ENCODE data around the gene UQCC2.

The UQCC2 gene

DNA sequence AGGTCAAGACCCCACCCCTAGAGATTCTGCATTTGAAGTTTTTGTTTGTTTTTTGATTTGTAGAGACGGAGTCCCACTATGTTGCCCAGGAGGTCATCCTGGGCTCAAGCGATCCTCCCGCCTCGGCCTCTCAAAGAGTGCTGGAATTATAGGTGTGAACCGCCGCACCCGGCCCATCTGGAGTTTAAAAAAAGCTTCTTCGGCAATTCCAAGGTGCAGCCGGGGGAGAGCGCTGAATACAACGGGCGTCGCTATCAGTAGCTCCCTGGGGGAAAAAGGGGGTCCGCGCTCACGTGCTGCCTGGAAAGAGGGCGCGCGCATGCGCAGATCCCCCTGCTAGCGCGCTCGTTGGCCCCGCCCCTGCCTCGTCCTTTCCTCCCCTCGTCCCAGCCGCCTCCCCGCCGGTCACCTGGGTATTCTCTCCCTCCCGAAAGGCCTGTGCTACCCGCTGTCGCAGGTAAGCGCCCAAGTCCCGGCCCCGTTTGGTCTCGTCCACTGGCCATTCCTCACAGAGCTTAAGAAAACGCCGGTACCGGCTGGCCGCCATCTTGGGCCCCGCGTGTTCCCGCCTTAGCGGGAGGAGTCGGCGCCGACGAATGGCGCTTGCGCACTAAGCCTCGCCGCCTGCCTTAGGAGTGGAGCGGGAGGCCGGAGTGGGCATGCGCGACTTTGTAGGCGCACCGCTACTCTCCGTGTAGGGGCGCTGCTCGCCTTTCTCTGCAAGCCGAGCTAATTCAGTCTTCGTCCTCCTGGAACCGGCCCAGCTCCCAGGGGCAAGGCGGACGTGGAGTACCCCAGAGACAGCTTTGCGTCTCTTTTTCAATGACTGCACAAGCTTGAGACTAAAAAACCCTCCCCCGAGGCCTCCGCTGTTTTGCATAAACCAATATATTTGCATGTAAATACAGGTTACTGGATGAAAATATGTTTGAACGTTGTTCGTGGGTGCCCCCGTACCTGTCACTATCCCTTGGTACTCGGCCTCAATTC lies at the start of gene UQCC2:
TSS of gene UQCC2 (minus strand) at position 561 of the 990 bp plus-strand sequence. CDS start at position 547, 14 bp downstream.
- DNase-seq, result peak; percentile 94

DNA sequence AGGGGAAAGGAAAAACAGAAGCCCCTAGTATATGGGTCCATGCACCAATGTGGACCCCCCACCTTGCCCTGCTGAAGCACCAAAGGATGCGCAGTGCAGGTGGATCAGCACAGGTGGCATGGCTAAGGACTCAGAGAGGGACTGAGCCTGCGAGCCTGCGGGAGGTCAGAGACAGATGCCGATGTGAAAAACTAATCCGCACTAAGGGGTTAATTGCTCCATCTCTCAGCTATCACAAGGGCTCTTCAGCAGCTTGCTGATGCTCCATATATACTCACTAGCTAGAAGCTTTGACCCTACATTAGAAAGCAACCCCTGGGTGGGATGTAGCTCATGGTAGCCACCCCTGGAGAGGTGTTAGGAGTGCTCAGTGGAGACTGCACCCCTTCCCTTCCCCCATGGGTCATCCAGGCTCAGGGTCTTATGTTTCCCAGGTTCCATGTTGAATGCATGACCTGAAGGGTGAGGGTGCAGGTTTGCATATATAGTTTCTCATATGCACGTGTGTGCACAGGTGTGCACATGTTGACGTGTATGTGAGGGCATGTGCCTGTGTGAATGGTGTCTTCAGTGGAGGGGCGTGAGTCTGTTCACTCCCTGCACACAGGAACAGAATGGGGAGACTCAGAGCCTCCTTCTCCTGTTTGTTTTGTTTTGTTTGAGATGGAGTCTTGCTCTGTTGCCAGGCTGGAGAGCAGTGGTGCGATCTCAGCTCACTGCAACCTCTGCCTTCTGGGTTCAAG lies 48.6 kb upstream of the UQCC2 start:
- DNase-seq, result no peak

DNA sequence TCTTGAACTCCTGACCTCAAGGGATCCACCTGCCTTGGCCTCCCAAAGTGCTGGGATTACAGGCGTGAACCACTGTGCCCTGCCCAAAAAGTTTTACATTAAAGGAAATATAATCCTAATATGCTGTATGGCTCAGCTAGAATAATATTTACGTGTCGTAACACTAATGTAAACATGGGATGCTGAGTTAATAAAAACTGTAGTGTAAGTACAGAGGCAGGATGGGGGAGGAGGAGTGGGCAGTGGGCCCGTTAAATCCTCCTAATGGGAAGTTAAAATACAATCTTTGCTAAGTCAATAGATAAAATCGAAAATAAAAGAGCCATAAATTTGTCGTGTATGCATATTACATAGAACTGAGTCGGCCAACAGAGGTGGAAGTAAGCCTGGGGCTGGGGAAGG lies 47.3 kb upstream of the UQCC2 start:
- no peak for DNase-seq

DNA sequence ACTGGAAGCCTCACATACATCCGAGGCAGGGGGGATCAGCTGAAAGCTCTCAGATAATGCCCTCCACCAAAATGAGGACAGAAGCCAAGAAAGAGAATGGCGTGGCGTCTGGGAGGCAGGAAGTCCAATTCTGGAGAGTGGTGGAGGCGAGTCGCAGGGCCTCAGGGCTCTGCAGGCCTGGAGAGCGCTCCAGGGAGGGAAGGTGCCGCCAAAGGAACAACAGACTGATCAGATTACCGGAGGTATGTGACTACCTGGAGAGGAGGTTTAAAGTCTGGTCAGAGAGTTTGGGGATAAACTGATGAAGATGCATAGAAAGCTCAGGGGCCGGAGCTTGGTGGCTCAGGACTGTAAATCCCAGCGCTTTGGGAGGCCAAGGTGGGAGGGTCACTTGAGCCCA lies 46.4 kb upstream of the UQCC2 start:
- no peak for DNase-seq

DNA sequence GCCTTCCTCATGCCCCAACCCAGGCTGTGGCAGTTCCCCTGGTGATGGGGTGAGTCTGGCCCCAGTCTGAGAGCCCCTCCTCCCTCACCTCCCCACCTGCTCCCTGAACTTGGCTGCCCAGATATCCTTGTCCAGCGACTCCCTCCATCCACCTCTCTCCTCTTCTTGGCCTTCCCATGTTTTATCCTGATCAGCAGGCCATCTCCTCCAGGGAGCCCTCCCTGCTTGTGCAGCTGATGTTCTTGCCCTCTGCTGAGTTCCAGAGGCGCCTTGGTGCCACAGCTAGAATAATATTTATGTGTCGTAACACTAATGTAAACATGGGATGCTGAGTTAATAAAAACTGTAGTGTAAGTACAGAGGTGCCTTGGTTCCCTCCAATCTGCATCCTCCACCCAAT lies 45.6 kb upstream of the UQCC2 start:
- no peak for DNase-seq

DNA sequence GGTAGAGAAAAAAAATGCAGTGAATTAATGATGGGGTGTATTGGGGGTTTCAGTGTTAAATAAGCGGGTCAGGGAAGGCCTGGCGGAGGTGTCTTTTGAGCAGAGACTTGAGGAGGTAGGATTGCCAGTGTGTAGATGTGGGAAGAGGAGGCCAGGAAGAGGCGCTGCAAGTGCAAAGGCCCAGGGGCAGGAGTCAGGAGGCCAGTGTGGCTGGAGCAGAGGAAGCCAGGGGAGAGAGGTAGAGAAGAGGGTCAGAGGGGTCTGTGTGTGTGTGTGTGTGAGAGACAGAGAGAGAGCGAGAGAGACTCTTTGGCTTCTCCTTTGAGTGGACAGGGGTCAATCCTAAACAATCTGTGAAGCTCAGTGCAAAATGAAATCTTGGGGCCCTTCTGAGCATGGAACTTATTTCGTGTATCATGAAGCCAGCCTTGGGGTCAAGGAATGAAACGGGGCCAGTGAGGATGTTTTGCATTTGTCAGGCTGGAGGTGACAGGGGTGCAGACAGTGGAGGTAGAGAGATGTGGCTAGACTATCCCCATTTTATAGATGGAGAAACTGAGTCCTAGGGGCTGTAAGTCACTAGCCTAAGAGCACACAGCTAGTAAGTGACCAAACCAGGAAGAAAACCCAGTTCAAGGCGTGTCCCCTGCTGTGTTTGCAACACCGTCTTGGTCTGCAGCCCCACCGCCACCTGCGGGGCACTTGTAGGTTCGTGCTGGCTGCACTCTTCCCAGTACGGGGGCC lies 44.9 kb upstream of the UQCC2 start:
- no peak for DNase-seq

DNA sequence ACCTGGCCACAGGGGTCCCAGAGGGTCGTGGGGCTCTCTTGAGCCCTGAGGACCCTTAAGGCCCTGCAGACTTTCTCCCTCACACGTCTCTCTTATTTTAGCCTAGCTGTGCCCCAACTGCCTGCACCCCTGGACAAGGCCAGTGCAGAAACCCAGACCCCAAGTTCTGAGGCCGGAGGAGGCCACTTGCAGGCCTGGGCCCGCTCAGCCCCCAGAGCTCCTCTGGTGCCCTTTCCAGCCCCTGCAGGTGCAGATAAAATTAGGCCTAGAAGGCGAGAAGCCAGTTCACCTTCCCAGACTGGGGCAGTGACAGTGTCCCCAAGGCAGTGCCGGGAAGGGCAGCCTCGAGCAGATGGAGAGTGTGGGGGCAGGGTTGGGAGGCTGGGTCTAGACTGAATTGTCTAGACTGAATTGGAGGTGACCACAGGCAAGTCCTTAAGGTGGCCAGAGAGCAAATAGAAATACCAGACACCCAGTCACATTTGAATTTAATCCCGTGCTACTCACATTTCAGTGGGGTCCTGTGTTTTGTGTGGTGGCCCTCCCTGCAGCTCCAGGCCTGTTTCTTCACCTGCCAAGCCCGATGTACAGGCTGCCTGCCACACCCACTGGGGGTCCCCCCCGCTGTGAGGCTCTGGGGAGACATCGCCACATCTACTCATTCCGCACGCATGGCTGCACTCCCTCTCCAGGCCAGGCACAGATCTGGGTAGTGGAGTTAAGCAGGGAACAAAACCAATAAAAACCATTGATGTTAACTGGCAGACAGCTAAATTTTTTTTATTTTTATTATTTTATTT lies 43.8 kb upstream of the UQCC2 start:
- DNase-seq, result no peak

DNA sequence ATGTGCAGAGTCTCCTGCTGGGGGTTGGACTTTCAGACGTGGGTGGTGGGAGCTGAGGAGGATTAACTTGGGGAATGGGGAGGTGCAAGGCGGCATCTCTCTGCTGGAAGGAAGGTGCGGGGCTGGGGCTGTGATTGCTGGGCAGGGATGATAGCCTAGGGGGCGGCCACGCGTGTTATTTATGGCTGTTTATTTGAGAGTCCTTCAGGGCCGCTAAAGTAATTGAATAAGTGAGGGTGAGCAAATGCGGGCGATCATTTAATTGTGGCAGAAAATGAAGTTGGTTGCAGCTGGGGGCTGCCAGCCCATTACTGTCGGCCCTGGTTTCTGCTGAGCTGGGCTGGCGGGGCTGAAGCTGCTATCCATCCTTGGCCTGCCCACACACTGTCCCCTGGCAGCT lies 42.7 kb upstream of the UQCC2 start:
- DNase-seq, result no peak

DNA sequence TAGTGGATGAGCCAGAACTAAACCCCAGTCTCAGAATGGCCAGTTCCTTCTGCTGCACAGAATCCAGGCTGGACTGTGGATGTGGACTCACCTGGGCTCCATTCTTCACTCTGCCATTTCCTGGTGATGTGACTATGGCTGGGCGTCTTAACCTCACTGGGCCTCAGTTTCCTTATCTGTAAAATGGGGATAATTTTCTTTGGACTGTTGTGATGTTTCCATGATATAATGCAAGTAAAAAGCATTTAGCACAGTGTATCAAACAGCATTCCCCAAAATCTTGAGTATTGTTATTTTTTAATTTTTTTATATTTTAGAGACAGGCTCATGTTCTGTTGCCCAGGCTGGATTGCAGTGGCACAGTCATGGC lies 41.1 kb upstream of the UQCC2 start:
- DNase-seq, result no peak

DNA sequence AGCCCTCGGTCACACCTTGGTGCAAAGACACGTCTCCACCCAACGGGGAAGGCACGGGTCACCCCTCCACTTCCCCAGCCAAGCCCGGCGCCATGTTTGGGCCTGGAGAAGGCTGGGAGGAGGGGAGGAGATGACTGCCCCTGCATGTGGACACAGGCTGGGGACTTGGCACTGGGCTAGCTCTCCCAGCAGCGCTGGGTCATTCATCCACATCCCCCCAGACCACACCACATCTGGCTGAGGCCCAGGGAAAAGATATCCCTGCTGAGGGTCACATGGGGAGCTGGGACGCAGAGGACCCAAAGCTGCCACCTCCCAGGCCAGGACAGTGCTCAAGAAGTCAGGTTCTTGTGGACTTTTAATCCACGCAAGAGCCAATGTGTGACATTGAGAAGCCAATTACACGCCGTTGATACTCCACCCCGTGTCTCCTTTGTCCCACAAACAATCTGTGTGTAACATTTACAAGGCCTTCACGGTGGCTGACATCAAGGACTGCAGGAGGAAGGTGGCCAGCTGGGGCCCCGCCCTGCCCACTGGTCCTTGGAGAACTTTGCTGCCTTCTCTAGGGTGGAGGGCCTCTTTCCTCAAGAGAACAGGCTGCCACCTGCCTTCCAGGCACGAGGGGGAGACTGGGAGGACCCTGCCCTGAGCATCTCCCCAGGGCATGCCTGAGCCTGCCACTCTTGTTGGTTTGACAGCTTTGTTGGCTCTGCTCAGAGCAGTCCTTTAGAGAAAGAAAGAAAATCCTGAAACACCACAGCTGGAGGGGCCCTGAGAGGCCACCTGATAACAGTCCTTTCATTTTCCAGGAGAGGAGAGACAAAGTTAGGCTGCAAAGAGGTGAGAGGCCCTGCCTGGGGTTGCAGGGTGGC lies 40.5 kb upstream of the UQCC2 start:
- DNase-seq, result no peak

DNA sequence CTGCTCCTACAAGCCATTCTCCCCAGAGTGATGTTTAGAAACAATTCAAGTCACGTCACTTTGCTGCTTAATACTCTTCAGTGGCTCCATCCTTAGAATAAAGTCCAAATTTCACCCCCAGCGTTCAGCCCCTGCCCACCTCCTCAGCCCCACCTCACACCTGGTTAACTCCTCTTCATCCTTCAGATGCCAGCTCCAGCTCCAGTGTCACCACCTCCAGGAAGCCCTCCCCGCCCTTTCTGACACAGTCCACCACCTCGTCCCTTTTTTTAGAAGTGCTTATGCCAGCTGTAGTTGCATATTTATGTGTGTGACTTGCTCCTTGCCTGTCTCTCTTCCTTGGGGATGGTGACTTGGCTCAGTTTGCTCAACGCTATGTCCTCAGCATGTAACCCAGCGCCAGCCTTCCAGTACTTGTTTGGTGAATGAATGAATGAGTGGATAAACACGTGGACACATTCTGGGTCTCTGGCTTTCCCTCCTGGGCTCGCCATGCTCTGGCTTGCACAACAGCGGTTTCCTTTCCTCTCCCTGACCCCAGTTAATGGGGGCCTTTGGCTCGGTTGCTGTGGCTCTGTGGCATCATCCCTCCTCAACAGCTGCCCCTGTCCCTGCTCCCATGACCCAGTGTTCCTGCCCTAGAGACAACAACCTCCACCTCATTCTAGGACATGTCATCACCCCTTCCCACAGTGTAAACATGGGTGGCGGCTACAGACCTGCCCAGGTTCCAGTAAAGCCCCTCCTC lies 38.9 kb upstream of the UQCC2 start:
- no peak for DNase-seq

DNA sequence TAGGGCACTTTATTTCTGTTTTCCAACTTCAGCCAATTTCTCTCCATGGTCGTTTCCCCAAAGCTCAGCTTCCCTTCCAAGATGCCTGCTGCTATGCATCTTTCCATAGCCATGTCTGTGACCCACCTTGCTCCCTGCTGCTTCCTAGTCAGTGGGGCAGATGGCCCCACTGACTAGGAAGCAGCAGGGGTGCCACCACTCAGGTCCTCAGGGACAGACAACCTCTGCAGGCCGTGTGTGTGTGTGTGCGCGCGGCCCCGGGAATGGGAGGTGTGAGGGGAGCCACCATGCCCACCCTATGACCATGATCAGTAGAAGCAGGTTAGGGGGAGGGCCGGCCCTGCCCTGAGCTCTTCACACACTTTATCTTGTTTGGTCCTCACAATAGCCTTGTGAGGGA lies 37.9 kb upstream of the UQCC2 start:
- DNase-seq, result no peak

DNA sequence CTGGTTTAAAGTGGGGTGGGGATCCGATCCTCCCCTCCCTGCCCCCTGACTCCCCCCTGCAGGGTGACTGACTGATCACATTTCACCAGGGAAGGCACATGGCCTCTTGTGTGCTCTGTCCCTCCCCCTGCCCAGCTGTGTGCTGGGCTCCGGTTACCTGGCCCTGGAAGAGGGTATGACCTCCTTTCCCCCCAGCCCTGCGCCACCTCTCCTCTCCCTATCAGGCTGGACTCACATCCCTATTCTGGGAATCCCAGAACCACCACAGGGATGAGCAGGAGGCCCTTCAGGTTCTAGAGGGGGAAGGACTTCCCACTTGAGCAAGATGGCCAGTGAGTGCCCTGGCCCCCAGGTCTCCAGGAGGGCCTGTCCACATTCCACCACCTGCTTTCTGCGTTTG lies 37.3 kb upstream of the UQCC2 start:
- DNase-seq, result no peak

DNA sequence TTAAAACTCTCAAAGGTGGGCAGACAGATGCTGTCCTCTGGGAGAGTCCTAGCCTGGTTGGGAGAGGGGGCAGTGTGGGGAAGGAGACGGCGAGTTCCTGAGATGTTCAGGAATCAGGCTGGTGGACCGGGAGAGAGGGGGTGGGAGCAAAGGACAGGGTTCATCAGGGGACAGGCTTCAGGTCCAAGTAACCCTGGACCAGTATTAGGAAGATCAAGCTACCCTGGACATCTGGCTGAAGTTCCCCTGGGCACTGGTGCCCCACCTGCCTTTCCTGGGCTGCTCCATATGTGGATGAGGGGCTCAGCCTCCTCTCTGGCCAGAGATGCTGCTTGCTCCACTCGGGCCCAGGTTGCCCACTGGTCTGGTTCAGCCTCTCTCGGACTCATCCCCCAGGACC lies 36.3 kb upstream of the UQCC2 start:
- DNase-seq, result no peak

DNA sequence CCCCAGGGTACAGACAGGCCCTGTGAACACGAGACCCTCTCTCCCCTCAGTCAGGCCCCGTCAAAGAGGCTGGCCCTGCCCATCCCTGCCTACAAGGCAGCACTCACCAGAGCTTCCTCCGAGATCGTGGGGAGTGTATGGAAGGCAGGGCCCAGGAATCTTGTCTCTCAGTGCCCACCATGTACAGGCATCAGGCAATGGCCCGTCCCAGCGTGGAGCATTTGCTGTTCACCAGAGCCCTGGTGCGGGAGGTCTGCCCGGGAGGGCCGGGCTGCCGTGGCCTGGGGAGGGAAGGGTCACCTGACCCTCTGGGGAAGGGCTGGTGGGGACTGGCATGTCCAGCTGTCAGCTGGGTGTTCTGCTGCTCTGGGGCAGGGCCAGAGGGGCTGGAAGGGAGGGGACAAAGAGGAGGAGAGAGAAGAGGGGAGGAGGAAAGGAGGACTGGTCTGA lies 35.2 kb upstream of the UQCC2 start, which contains the start of gene IP6K3:
TSS of gene IP6K3 (minus strand) at position 255 of the 450 bp plus-strand sequence. CDS start 11,429 bp downstream, outside the sequence.
- DNase-seq, result no peak

DNA sequence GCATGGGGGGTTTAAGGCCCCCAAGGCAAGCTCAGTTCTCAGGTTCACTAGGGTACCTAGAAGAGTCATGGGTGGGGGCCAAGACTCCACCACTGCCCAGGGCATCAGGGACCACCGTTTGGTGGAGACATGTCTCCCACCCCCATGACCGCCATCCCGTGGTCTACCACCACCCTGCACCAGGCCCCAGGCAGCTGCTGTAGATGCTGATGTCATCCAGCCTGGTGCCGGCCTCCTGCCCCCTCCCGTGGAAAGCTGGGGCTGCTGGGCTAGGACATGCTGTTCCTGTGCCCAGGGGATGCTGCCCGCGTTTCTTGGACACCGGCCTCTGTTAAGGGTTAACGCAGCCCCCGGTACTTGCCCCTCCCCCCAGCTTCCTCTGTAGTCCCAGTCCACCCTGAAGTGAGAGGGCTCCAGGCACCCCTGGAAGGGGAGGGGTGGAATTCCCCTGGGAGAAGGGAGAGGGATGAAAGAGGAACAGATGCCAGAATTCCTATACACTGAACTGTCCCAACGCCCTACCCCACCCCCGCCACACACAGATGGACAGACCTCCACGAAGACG lies 34.6 kb upstream of the UQCC2 start:
- no peak for DNase-seq

DNA sequence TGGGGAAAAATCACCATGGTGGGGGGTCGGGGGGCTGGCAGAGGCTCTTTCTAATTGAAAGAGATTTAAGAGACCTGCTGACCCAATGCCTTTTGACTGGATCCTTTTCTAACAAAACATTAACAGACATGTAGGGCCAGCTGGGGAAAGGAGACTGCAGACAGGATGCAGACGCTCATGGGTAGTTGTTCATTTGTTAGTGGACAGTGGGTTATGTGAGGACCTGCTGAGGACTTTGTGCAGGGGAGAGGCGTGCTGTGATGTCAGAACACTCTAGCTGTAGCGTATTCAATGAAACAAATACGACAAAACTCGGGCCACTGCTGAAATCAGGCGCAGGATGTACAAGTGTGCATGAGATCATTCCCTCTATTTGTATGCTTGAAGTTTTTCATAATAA lies 34.0 kb upstream of the UQCC2 start:
- DNase-seq, result no peak

DNA sequence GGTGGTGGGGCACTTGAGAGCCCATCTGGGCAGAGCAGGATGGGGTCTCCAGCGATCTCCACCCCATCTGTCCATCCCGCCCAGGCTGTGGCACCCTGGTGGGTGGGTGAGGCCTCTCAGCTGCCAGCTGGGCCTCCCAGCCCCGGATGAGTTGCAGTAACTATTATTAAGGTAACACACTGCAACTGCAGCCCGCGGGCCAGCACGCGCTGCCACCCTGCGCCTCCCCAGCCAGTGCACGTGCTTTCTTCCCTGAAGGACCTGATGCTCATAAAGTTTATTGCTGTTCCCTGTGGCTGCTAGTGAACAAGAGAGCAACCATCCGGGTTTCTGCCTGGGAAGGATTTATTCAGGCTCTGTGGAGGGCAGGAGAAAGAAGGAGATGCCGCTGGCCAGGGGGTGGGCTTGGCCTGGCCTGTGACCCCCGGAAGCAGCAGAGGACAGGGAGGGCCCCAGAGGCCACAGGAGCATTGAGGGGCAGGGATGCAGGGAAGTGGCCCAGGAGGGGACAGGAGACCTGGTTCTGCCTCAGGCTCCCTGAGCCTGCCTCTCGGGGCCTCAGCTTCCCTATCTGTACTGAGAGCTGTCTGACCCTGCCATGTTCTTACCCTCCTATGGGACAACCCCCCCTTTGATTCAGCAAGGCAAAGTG lies 33.5 kb upstream of the UQCC2 start:
- DNase-seq, result no peak

DNA sequence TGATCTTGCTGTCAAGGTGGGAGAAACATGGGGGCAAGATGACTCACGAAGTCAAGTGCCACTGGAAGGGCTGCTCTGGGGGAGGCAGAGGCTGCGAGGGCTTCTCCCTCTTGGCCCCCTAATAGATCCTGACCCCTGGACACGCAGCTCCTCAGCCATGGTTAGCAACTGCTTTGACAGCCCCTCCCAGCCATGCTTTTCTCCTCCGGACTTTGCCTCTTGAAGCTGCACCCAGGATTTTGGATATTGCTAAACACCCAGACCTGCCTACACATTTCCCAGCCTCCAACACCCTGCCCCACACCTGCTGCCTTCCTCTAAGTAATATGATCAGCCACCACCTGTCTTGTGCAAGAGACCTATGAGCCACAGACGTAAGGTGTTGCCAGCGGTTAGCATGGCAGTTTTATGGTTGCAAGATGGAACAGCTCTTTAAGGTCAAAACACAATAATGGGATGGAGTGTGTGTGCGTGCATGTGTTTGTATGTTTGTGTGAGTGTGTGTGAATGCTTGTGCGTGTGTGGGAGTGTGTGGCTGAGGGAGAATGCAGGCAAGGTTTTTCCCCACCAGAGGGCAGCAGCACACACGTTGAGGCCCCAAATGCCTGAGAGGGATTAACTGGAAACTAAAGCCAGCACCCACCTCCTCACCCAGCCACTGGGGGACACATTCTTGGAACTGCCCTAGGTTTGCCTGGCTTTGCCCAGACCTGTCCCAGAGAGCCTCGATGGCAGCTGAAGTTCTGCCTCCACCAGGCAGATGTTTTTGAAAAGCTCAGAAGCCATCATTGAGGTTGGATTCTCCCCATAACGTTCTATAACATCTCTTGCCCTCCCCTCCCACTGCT lies 32.7 kb upstream of the UQCC2 start:
- DNase-seq, result peak; percentile 72

All from activated T-cell treated with anti-CD3 and anti-CD28 coated beads for 4 hours (primary cell).